Activated T-cell treated with anti-CD3 and anti-CD28 coated beads, Interleukin-2, amount 50 U/mL, for 72 hours (primary cell): ENCODE measurements around the gene C6orf118. TPM values are rescaled to one million over a fixed set of nuclear protein-coding genes. Genes with fewer than 3 reads are reported as not detected.

ENCODE experiments used
- ATAC-seq, 2 donors: fragments of 150-1000 bp; cut with Tn5 transposase; replicated peaks in 1 of 2; 2 replicates each; pipeline ENCODE4 v1.10.0; 2021; ENCODE audit warnings: moderate library complexity in 2 of 2, mild to moderate bottlenecking in 1 of 2
- DNase-seq, 2 donors: peaks; one replicate each; pipeline ENCODE4 v3.0.0; 2021 to 2022; ENCODE audit warnings: mixed read lengths in 1 of 2
- H3K27ac Mint-ChIP-seq: one replicate; pipeline ENCODE4 v1.8.0; 2022; ENCODE audit warnings: mild to moderate bottlenecking, moderate library complexity, mixed read lengths
- H3K27me3 Mint-ChIP-seq: one replicate; pipeline ENCODE4 v1.8.0; 2022; ENCODE audit warnings: low read depth, mixed read lengths
- H3K36me3 Mint-ChIP-seq, 2 donors: one replicate each; pipeline ENCODE4 v1.8.0; 2022; ENCODE audit warnings: mixed read lengths in 2 of 2, mild to moderate bottlenecking in 1 of 2; ENCODE audit not compliant: insufficient read depth in 2 of 2
- H3K4me1 Mint-ChIP-seq: one replicate; pipeline ENCODE4 v1.8.0; 2022; ENCODE audit warnings: low read depth, mixed read lengths
- H3K4me3 Mint-ChIP-seq, 2 donors: one replicate each; pipeline ENCODE4 v1.8.0; 2022; ENCODE audit warnings: mild to moderate bottlenecking in 2 of 2, mixed read lengths in 2 of 2, moderate library complexity in 2 of 2
- H3K9me3 Mint-ChIP-seq, 2 donors: one replicate each; pipeline ENCODE4 v1.8.0; 2022; ENCODE audit warnings: mixed read lengths in 2 of 2
- total RNA-seq, 2 donors: library from RNA; stranded (reverse); gene quantifications; one replicate each; pipeline ENCODE4 v1.2.3, GENCODE V29; 2022

Gene C6orf118
- total RNA-seq, 2 donors from 2014 or later = not detected

DNA sequence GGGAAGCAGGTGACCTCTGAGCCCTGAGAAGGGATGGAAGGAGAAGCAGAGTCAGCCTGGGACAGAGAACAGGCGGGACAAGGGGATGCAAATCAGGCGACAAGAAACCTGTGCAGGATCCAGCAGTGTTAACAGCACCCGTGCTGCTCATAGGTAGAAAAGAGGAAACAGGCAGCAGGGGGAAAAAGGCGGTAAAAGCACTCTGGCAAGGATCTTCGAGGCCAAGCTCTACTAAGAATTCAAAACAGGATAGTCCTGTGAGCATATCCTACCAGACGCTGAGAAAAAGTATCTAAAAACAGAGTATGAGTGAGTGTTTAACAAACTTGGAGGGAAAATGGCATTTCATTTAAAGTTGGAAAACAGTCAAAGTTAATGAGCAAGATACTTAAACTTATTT lies 16.7 kb downstream of the C6orf118 start:
- H3K4me3 Mint-ChIP-seq = no peak overlapping the region
- no peaks in the 10 kb centered on the region for H3K4me1 Mint-ChIP-seq
- H3K36me3 Mint-ChIP-seq = peaks cover 0 to 2% of the 10 kb centered on the region in 2 donors

DNA sequence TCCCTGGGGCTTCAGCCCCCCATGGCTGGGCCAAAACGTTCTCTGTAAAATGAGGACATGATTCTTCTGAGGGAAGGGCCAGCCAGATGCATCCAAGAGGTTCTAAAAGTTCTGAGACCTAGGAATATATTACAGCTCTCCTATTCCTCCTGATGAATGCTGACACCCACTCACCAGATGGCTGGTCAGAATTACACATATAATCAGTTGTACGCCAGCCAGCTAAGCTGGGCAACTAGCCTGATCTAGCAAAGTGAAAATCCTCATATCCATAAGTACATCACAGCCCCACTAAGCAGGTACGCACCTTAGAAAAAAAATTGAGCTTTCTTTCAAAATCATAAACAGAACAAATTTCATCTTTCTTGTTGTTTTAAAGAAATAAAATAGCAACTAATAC lies 34.8 kb downstream of the C6orf118 start:
- no peak overlapping the region for H3K4me3 Mint-ChIP-seq
- H3K36me3 Mint-ChIP-seq = no peaks in the 10 kb centered on the region
- ATAC-seq (no peak), DNase-seq (no peak)
- no peak overlapping the region for H3K27ac Mint-ChIP-seq
- H3K9me3 Mint-ChIP-seq = peaks cover 2 to 10% of the 10 kb centered on the region in 2 donors
- H3K27me3 Mint-ChIP-seq = no peaks in the 10 kb centered on the region
- no peaks in the 10 kb centered on the region for H3K4me1 Mint-ChIP-seq

More for the DNA sequence above, 16.7 kb downstream of the C6orf118 start:
- Mint-ChIP-seq H3K27me3 (no peaks in the 10 kb centered on the region), H3K27ac (no peak overlapping the region), H3K9me3 (peaks cover 10 to 14% of the 10 kb centered on the region in 2 donors)
- DNase-seq = no peak
- no peak for ATAC-seq

- Mint-ChIP-seq H3K27me3 (no peaks in the 10 kb centered on the region), H3K9me3 (peaks cover under 1 to 5% of the 10 kb centered on the region in 2 donors), H3K27ac (no peak overlapping the region), H3K4me3 (no peak overlapping the region), H3K36me3 (no peaks in the 10 kb centered on the region), H3K4me1 (no peaks in the 10 kb centered on the region)
- ATAC-seq (no peak), DNase-seq (no peak)
These were observed 36.8 kb downstream of the C6orf118 start for GRCh38 chr6:165272585-165272984.

GRCh38 chr6:165268987-165269386 lies 40.4 kb downstream of the C6orf118 start:
- Mint-ChIP-seq H3K36me3 (no peaks in the 10 kb centered on the region), H3K9me3 (peaks cover 0 to 4% of the 10 kb centered on the region in 2 donors), H3K27ac (no peak overlapping the region), H3K4me3 (no peak overlapping the region), H3K4me1 (no peaks in the 10 kb centered on the region), H3K27me3 (no peaks in the 10 kb centered on the region)
- DNase-seq = no peak
- ATAC-seq = no peak

- Mint-ChIP-seq H3K27ac (no peak overlapping the region), H3K4me3 (no peak overlapping the region), H3K9me3 (peaks cover 2 to 4% of the 10 kb centered on the region in 2 donors), H3K27me3 (no peaks in the 10 kb centered on the region), H3K36me3 (no peaks in the 10 kb centered on the region), H3K4me1 (no peaks in the 10 kb centered on the region)
- ATAC-seq (no peak), DNase-seq (no peak)
These were observed 42.8 kb downstream of the C6orf118 start for GRCh38 chr6:165266621-165267020.

DNA sequence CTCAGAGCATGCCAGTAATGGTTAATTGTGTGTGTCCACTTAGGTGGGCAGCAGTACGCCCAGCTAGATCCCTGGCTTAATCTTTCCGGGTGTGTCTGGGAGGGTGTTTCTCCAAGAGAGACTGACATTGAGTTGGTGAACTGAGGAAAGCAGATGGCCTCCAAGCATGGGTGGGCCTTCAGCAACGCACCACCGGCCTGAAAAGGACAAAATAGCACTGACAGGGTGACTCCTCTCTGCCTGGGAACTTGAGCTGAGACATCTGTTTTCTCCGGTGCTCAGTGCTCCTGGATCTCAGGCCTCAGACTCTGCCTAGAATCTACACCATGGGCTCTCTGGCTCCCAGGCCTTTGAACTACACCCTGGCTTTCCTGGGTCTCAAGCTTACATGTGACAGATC lies 43.2 kb downstream of the C6orf118 start:
- Mint-ChIP-seq H3K36me3 (no peaks in the 10 kb centered on the region), H3K27me3 (no peaks in the 10 kb centered on the region), H3K4me1 (no peaks in the 10 kb centered on the region), H3K27ac (no peak overlapping the region), H3K4me3 (no peak overlapping the region), H3K9me3 (peaks cover 2 to 6% of the 10 kb centered on the region in 2 donors)
- no peak for ATAC-seq
- no peak for DNase-seq

- no peak for ATAC-seq
- no peak overlapping the region for H3K4me3 Mint-ChIP-seq
- H3K9me3 Mint-ChIP-seq = peaks cover 14 to 19% of the 10 kb centered on the region in 2 donors
- H3K36me3 Mint-ChIP-seq = peaks cover 1 to 6% of the 10 kb centered on the region in 2 donors
- H3K27ac Mint-ChIP-seq = no peak overlapping the region
- no peaks in the 10 kb centered on the region for H3K4me1 Mint-ChIP-seq
- DNase-seq = no peak
- no peaks in the 10 kb centered on the region for H3K27me3 Mint-ChIP-seq
These were observed 48.9 kb downstream of the C6orf118 start for GRCh38 chr6:165260462-165260861.

- ATAC-seq = no peak
- no peak overlapping the region for H3K27ac Mint-ChIP-seq
These were observed 59.6 kb downstream of the C6orf118 start for GRCh38 chr6:165249808-165250207.

DNA sequence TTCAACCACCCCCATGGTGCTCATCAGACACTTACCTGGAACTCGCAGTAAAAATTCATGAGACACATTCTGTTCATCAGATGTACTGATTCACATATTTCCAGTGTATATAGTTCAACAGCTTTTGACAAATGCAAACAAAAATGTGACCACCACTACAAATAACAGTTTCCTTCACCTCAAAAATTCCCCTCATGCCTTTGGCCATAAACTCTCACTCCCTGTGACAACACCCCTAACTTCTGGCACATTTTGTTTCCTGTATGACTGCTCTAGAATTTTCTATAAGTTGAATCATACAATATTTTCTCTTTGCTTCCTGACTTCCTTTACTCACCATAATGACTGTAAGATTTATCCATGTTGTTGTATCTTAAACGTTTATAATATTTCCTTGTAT lies 63.7 kb downstream of the C6orf118 start:
- H3K27ac Mint-ChIP-seq = no peak overlapping the region
- H3K36me3 Mint-ChIP-seq = peaks cover 0 to 1% of the 10 kb centered on the region in 2 donors
- ATAC-seq (no peak), DNase-seq (no peak)
- peaks cover 4 to 10% of the 10 kb centered on the region in 2 donors for H3K9me3 Mint-ChIP-seq
- H3K27me3 Mint-ChIP-seq = no peaks in the 10 kb centered on the region
- H3K4me1 Mint-ChIP-seq = no peaks in the 10 kb centered on the region
- H3K4me3 Mint-ChIP-seq = no peak overlapping the region

More at GRCh38 chr6:165249808-165250207, 59.6 kb downstream of the C6orf118 start:
- H3K36me3 Mint-ChIP-seq = peaks cover 0 to 1% of the 10 kb centered on the region in 2 donors
- DNase-seq = no peak
- H3K9me3 Mint-ChIP-seq = peaks cover 1 to 4% of the 10 kb centered on the region in 2 donors
- H3K27me3 Mint-ChIP-seq = no peaks in the 10 kb centered on the region
- H3K4me1 Mint-ChIP-seq = no peaks in the 10 kb centered on the region
- H3K4me3 Mint-ChIP-seq = no peak overlapping the region

DNA sequence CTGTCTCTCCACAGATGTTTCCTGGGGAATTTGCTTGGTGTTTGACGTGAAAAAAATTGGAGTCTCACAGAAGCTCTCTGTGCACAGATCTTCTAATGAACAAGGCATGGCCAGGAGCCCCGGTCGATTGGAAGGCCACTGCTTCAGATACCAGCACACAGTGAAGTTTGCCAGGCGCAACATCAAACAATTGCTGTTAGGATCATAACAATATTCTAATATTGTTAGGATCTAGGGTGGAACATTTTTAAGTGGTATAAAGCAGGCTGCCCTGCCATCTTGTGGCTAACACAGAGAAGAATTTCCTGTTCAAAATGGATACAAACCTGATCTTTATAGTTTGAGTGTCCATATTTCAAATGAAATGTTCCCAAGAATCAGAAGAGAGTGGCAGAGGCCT lies 64.1 kb downstream of the C6orf118 start:
- Mint-ChIP-seq H3K9me3 (peaks cover 3 to 10% of the 10 kb centered on the region in 2 donors), H3K27me3 (no peaks in the 10 kb centered on the region), H3K36me3 (peaks cover 0 to 1% of the 10 kb centered on the region in 2 donors), H3K27ac (no peak overlapping the region), H3K4me3 (no peak overlapping the region), H3K4me1 (no peaks in the 10 kb centered on the region)
- ATAC-seq (no peak), DNase-seq (no peak)

DNA sequence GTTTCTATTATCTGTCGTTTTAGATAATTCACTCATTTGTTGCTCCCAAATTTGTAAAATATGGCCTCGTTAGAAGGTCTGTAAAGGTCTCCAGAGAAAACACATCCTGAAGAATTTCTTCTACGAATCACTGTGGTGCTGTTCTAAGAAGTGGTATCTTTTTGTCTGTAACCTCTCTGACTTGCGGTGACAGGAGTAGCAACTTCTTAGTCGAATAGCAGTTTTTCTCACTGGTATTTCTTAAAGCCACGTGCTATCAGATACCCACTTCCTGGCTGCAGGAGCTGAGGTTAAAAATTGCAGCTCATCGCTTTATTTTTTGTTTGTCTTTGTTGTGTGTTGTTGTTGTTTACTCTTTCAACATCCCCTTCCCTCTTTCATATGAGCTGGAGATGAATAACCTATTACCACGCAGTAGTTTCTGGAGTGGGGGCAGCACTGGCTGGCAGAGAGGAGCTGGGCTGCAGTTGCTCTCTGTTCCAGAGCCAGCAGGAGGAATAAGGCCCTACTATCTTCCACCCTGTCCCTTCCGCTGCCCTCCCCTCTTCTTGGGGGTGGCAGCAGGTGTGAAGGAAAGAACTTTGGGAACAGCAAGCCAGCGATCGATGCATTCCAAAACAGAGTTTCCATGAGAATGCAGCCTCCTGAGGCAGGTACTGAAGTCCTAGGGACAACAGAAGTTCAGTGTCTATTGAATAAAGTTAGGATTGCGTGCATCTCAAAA lies 64.7 kb downstream of the C6orf118 start:
- no peak for DNase-seq
- Mint-ChIP-seq H3K4me3 (no peak overlapping the region), H3K27ac (no peak overlapping the region), H3K4me1 (no peaks in the 10 kb centered on the region), H3K27me3 (no peaks in the 10 kb centered on the region), H3K9me3 (peaks cover 3 to 8% of the 10 kb centered on the region in 2 donors), H3K36me3 (peaks cover 0 to 1% of the 10 kb centered on the region in 2 donors)
- ATAC-seq = no peak

DNA sequence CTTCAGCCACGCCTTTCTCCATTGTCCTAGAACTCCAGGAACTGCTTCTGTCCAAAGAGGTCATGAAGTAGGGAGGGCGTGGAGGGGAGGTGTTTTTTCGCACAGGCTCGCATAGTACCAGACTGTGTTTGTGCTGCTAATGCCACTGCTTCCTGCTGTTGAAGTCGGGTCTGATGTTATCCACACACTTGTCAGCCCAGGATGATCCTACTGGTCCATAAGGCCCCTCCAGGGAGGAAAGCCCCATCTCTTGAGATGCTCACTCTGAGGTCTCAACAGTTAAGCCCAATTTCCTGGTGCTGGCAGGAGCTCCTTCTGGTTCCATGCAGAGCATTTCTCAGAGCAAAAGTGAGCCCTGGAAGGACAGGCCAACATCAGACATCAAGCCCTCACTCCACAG lies 65.6 kb downstream of the C6orf118 start:
- ATAC-seq = no peak
- Mint-ChIP-seq H3K27ac (no peak overlapping the region), H3K4me1 (no peaks in the 10 kb centered on the region), H3K4me3 (no peak overlapping the region), H3K27me3 (no peaks in the 10 kb centered on the region), H3K36me3 (peaks cover 0 to 1% of the 10 kb centered on the region in 2 donors), H3K9me3 (peaks cover 3 to 6% of the 10 kb centered on the region in 2 donors)
- no peak for DNase-seq

GRCh38 chr6:165236326-165236725 lies 73.1 kb downstream of the C6orf118 start:
- DNase-seq (no peak), ATAC-seq (no peak)
- Mint-ChIP-seq H3K36me3 (peaks cover 1 to 2% of the 10 kb centered on the region in 2 donors), H3K4me1 (no peaks in the 10 kb centered on the region), H3K27ac (no peak overlapping the region), H3K27me3 (no peaks in the 10 kb centered on the region), H3K4me3 (no peak overlapping the region), H3K9me3 (peaks cover 15 to 17% of the 10 kb centered on the region in 2 donors)
